Panc1 (cell line): ENCODE data around the gene RANBP6.

ENCODE experiments used
- CTCF ChIP-seq: fragments of 450-650 bp; IDR thresholded peaks from 2 replicates; pipeline ENCODE4 v1.5.1; 2017; ENCODE audit warnings: mild to moderate bottlenecking
- POLR2AphosphoS5 ChIP-seq: IDR thresholded peaks from 2 replicates; pipeline ENCODE4 v1.6.1; 2012; ENCODE audit warnings: mild to moderate bottlenecking, low read depth, low read length, moderate library complexity
- REST ChIP-seq, 2 experiments: IDR thresholded peaks; 2 replicates each; pipeline ENCODE4 v1.6.1; 2011 to 2012; ENCODE audit warnings: low read depth in 2 of 2, control low read depth in 1 of 2, low read length in 1 of 2, mild to moderate bottlenecking in 1 of 2, moderate library complexity in 1 of 2; ENCODE audit not compliant: insufficient read depth in 1 of 2

GRCh38 chr9:6014670-6015270, 654 bp downstream of the RANBP6 start:
- TF ChIP-seq CTCF, result no peak
- TF ChIP-seq REST (IDR thresholded peaks at IDR 0.05; ENCODE audit: insufficient read depth in 1 of 2, low read depth in 2 of 2, low read length in 1 of 2), result no peak
- TF ChIP-seq POLR2AphosphoS5, result no peak
